Measurements from ENCODE around the gene VPS13A.
"Not testable (repeated sequence)": the region's sequence is repeated elsewhere in the genome, so short reads cannot be mapped to it uniquely, and the experiment has no call there.

Gene VPS13A

GRCh38 chr9:77426712-77427111 is 249.4 kb downstream of the VPS13A start:
- no peak for DNase-seq

- DNase-seq = no peak
Measured at GRCh38 chr9:77427256-77427927, 250.1 kb downstream of the VPS13A start.

DNA sequence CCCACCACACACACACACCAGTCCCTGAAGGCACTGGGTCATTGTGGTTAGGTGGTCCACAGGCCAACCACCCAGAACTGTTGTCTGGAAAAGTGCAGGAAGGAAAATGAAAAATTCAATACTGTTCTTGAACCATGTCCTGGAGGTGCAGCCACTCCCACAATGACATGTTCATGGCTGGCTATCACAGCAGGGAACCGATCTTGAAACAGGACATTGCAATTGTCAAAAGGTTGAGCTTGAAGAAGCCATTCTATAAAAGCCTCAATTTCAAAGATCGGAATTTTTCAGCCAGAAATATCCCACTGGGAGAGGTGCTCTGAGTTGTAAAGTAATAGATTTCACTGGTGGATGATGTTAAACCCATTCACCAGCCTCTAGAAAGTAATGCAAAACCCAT is 252.6 kb downstream of the VPS13A start:
- DNase-seq = no peak

DNA sequence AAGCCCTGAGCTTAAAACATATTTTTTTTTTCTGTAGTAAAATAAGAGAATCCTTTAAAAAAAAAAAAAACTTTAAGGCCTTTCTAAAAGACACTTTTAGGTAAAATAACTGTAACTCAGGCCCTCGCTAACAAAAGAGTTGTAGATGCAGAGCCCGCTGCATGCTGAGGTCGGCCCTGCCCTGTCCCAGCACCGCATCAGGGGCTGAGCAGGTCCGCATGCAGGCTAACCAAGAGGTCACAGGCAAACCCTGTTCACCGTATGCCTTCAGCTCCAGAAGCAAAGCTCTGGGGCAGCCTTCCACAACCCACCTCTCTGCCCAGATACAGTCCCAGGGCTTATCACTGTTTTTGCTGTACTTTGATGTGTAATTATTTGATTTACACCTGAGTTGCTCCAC is 254.7 kb downstream of the VPS13A start:
- no peak for DNase-seq

GRCh38 chr9:77433675-77434445 is 256.5 kb downstream of the VPS13A start:
- DNase-seq = no peak

DNA sequence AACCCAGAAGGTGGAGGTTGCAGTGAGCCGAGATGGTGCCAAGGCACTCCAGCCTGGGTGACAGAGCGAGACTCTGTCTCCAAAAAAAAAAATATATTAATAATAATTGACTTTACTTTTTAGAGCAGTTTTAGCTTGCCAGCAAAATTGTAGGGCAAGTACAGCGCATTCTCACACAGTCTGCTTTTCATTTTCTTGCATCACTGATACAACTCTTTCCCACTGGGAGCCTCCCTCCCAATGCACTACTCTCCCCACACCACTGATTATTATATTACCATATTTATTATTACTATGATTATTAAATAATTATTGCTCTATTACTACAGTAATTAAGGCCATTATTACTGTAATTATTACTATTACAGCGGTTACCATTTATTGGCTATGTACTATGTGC is 257.9 kb downstream of the VPS13A start:
- no peak for DNase-seq

DNA sequence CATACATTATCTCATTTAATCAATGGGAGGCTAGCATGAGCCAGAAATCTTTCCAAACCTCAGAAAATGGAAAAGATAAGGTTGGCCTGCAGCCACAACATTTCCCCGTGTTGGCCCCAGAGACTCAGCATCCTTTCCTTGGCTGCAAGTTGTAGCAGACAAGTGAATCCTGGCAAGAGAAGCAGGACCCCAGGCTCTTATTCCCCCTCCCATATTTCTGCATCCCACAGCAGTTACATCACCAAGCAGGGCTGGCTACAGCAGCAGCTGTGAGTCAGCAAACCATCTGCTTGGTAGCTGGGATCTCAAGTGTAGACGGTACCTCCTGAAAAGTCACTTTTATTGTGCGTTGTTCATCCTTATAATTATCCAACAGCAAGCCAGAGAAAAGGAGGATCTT is 258.4 kb downstream of the VPS13A start:
- DNase-seq = no peak

GRCh38 chr9:77438653-77439052 is 261.3 kb downstream of the VPS13A start:
- DNase-seq = no peak

- DNase-seq = no peak
Measured at GRCh38 chr9:77440057-77440456, 262.7 kb downstream of the VPS13A start.

GRCh38 chr9:77441124-77441523 is 263.8 kb downstream of the VPS13A start:
- DNase-seq = not testable (repeated sequence)

- no peak for DNase-seq
Measured at GRCh38 chr9:77442436-77442835, 265.1 kb downstream of the VPS13A start.

GRCh38 chr9:77447646-77448045 is 270.3 kb downstream of the VPS13A start:
- no peak for DNase-seq

- DNase-seq = no peak
Measured at GRCh38 chr9:77449240-77450084, 272.1 kb downstream of the VPS13A start.

- no peak for DNase-seq
Measured at GRCh38 chr9:77450085-77450475, 272.7 kb downstream of the VPS13A start.

- no peak for DNase-seq
Measured at GRCh38 chr9:77451507-77451906, 274.2 kb downstream of the VPS13A start.

DNA sequence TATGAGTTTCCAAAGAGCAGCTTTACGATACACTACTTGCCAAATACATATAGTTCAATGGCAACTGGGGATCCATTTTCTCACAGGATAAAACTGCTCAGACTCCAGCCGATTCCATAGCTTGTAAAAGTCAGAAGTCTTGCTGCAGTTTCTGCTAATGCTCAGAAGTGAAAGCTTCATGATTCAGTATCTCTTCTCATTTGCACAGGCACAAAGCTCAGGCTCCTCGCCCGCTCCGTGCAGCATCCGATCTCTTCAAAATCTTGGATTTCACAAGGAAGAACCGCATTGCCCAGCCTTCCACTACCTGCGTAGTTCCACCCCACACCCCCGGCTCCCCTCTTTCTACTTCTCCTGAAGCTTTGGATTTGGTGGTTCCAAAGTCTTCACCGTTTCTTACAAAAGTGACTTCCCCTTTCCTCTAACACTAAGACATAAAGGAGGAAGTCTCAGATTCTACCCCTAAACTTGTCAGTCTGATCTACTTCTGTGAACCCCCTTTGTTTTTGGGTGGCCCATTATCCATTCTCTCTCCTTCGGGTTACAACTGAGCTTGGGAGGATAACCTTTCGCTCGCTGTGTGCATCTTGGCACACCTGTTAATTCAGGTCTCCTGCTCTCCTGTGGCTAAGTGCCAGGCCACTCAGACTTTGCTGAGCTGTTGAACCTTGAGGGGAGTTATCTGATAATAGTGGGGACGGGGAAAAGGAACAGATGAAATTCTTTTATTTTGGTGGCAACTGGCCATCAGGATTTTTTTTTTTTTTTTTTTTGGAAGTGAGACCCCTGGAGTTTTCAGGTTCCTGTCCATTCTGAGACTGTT is 276.7 kb downstream of the VPS13A start:
- no peak for DNase-seq

DNA sequence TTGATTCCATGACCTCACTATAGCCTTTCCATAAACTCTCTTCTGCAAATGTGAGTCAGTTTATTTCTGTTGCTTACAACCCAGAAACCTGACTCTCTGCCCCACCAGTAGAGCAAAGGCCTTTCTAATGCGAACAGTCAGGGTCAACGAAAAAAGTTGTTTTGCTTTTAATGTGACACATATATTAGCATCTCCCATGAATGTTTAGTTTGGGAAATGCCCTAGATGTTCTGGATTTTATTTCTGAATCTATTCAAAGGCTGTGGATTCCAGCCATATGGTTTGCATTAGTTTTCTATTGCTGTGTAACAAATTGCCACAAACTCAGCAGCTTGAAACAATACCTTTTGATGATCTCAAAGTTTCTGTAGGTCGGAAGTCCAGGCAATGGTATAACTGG is 277.3 kb downstream of the VPS13A start:
- no peak for DNase-seq

DNA sequence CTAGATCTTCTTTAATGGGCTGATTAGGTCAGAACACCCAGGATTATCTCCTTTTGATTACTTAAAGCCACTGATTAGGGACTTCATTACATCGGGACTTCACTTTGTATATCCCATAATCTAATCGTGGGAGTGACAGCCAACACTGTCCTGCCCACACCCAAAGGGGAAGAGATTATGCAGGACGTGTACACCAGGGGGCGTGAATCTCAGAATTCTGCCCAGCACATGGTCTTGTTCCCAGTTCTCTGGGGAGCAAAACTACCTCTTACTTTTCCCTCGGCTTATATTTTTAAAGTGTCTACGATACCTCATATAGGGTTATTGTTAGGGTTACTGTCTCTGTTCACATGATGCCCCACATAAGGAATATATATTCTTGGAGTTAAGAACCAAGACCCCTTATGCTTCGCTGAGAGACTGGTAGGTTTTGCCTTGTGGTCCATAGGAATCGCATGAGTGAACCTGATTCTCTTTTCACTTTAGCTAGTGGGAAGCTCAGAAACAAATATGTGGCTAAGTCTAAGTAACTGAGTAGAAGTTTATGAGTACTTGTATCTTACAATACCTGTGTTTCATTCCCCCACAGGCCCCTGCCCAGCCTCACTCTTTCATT is 278.1 kb downstream of the VPS13A start:
- no peak for DNase-seq

DNA sequence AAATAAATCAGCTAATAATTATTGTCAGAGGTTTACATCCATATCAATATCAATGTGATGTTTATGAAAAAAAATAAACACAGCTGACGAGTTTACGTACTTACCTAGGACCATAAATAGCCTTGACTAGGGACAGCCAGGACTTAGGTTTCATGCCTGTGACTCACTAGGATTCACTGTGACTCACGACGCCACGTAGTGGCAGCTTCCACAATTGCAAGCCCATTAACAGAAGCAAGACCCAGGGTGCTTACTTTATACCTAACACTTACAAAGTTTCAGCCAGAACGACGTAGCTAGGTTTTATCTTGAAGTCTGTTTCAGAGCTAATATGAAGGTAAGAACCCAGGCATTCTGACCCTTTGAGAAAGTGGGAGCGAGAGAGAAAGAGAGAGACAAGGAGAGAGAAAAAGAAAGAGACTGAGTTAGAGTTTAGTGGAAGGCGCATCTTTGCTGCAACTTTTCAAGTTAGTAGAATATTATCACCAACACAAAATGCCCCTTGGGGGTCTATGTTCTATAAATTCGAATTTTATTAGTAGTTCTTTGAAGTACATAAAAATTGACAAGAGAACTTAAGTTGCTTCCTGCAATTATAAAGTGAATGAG is 279.6 kb downstream of the VPS13A start:
- no peak for DNase-seq

- peak; percentile 2 for DNase-seq
Measured at GRCh38 chr9:77457916-77458592, 280.7 kb downstream of the VPS13A start.

DNA sequence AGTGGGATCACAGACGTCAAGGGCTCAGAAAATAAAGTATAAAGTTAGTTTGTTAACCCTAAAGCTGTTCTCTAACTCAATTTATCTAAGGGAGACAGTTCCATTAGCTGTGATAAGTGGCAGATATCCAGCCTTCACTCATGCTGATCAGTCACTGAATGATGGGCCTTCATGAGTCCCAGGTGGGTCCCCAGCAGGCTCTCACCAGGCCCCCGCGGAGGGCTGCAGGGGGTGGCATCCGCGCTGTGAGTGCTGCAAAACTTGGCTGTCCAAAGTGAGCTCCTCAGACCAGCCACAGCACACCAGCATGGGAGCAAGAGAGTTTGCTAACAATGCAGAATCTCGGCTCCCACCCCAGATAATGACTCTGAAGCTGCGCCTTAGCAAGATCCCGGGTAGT is 283.6 kb downstream of the VPS13A start:
- DNase-seq = no peak

Measured in SHP77 treated with DMSO at 0.1 percent for 48 hours (cell line).